ENCODE measurements around the gene ACAP3.

Gene ACAP3

GRCh38 chr1:1342584-1343115 lies 34.9 kb upstream of the ACAP3 start:
- H3K27me3 ChIP-seq (ENCODE audit: control insufficient read depth, insufficient read depth, low read length) = no peaks in the 10 kb centered on the region
- no peak overlapping the region for H3K9ac ChIP-seq (ENCODE audit: low read depth, low read length)
- peaks cover 2% of the 10 kb centered on the region; the same call in 1 of the 2 replicates for H3K4me1 ChIP-seq (ENCODE audit: control insufficient read depth, insufficient read depth, low read length)
- peaks cover 30% of the 10 kb centered on the region for H3K36me3 ChIP-seq (ENCODE audit: control insufficient read depth, insufficient read depth, low read length)
- no peaks in the 10 kb centered on the region for H3K9me3 ChIP-seq (ENCODE audit: control insufficient read depth, insufficient read depth, low read length)
- no peak overlapping the region for H3K27ac ChIP-seq (ENCODE audit: low read depth, low read length)
- H3K4me3 ChIP-seq (ENCODE audit: low read depth, low read length) = no peak overlapping the region

- H3K4me1 ChIP-seq (ENCODE audit: control insufficient read depth, insufficient read depth, low read length) = no peaks in the 10 kb centered on the region
- H3K9ac ChIP-seq (ENCODE audit: low read depth, low read length) = no peak overlapping the region
- H3K36me3 ChIP-seq (ENCODE audit: control insufficient read depth, insufficient read depth, low read length) = peaks cover 33% of the 10 kb centered on the region
- H3K27ac ChIP-seq (ENCODE audit: low read depth, low read length) = no peak overlapping the region
- no peak overlapping the region for H3K4me3 ChIP-seq (ENCODE audit: low read depth, low read length)
- H3K9me3 ChIP-seq (ENCODE audit: control insufficient read depth, insufficient read depth, low read length) = no peaks in the 10 kb centered on the region
- H3K27me3 ChIP-seq (ENCODE audit: control insufficient read depth, insufficient read depth, low read length) = no peaks in the 10 kb centered on the region
These were observed 34.4 kb upstream of the ACAP3 start for GRCh38 chr1:1342061-1342562.

GRCh38 chr1:1341549-1342021 lies 33.9 kb upstream of the ACAP3 start:
- H3K4me1 ChIP-seq (ENCODE audit: control insufficient read depth, insufficient read depth, low read length) = no peaks in the 10 kb centered on the region
- H3K9me3 ChIP-seq (ENCODE audit: control insufficient read depth, insufficient read depth, low read length) = no peaks in the 10 kb centered on the region
- no peak overlapping the region for H3K9ac ChIP-seq (ENCODE audit: low read depth, low read length)
- peaks cover 33% of the 10 kb centered on the region for H3K36me3 ChIP-seq (ENCODE audit: control insufficient read depth, insufficient read depth, low read length)
- H3K4me3 ChIP-seq (ENCODE audit: low read depth, low read length) = no peak overlapping the region
- no peak overlapping the region for H3K27ac ChIP-seq (ENCODE audit: low read depth, low read length)
- no peaks in the 10 kb centered on the region for H3K27me3 ChIP-seq (ENCODE audit: control insufficient read depth, insufficient read depth, low read length)

GRCh38 chr1:1340791-1341548 lies 33.2 kb upstream of the ACAP3 start:
- no peaks in the 10 kb centered on the region for H3K4me1 ChIP-seq (ENCODE audit: control insufficient read depth, insufficient read depth, low read length)
- H3K36me3 ChIP-seq (ENCODE audit: control insufficient read depth, insufficient read depth, low read length) = peaks cover 33% of the 10 kb centered on the region
- H3K27me3 ChIP-seq (ENCODE audit: control insufficient read depth, insufficient read depth, low read length) = no peaks in the 10 kb centered on the region
- no peak overlapping the region for H3K27ac ChIP-seq (ENCODE audit: low read depth, low read length)
- no peaks in the 10 kb centered on the region for H3K9me3 ChIP-seq (ENCODE audit: control insufficient read depth, insufficient read depth, low read length)
- no peak overlapping the region for H3K4me3 ChIP-seq (ENCODE audit: low read depth, low read length)
- no peak overlapping the region for H3K9ac ChIP-seq (ENCODE audit: low read depth, low read length)

- Histone ChIP-seq H3K36me3 (ENCODE audit: control insufficient read depth, insufficient read depth, low read length) (peaks cover 33% of the 10 kb centered on the region), H3K4me1 (ENCODE audit: control insufficient read depth, insufficient read depth, low read length) (no peaks in the 10 kb centered on the region), H3K27ac (ENCODE audit: low read depth, low read length) (no peak overlapping the region), H3K9ac (ENCODE audit: low read depth, low read length) (no peak overlapping the region), H3K9me3 (ENCODE audit: control insufficient read depth, insufficient read depth, low read length) (no peaks in the 10 kb centered on the region), H3K4me3 (ENCODE audit: low read depth, low read length) (no peak overlapping the region), H3K27me3 (ENCODE audit: control insufficient read depth, insufficient read depth, low read length) (no peaks in the 10 kb centered on the region)
These were observed 32.5 kb upstream of the ACAP3 start for GRCh38 chr1:1340185-1340584.

- no peak overlapping the region for H3K4me3 ChIP-seq (ENCODE audit: low read depth, low read length)
- H3K36me3 ChIP-seq (ENCODE audit: control insufficient read depth, insufficient read depth, low read length) = peaks cover 33% of the 10 kb centered on the region
- no peaks in the 10 kb centered on the region for H3K27me3 ChIP-seq (ENCODE audit: control insufficient read depth, insufficient read depth, low read length)
- no peaks in the 10 kb centered on the region for H3K4me1 ChIP-seq (ENCODE audit: control insufficient read depth, insufficient read depth, low read length)
- H3K9ac ChIP-seq (ENCODE audit: low read depth, low read length) = no peak overlapping the region
- H3K9me3 ChIP-seq (ENCODE audit: control insufficient read depth, insufficient read depth, low read length) = no peaks in the 10 kb centered on the region
- no peak overlapping the region for H3K27ac ChIP-seq (ENCODE audit: low read depth, low read length)
These were observed 30.5 kb upstream of the ACAP3 start for GRCh38 chr1:1338278-1338677.

- no peaks in the 10 kb centered on the region for H3K9me3 ChIP-seq (ENCODE audit: control insufficient read depth, insufficient read depth, low read length)
- H3K4me1 ChIP-seq (ENCODE audit: control insufficient read depth, insufficient read depth, low read length) = no peaks in the 10 kb centered on the region
- no peak overlapping the region for H3K4me3 ChIP-seq (ENCODE audit: low read depth, low read length)
- H3K36me3 ChIP-seq (ENCODE audit: control insufficient read depth, insufficient read depth, low read length) = peaks cover 33% of the 10 kb centered on the region
- no peak overlapping the region for H3K9ac ChIP-seq (ENCODE audit: low read depth, low read length)
- H3K27ac ChIP-seq (ENCODE audit: low read depth, low read length) = no peak overlapping the region
- H3K27me3 ChIP-seq (ENCODE audit: control insufficient read depth, insufficient read depth, low read length) = no peaks in the 10 kb centered on the region
These were observed 30.0 kb upstream of the ACAP3 start for GRCh38 chr1:1337793-1338147.

- no peaks in the 10 kb centered on the region for H3K9me3 ChIP-seq (ENCODE audit: control insufficient read depth, insufficient read depth, low read length)
- no peaks in the 10 kb centered on the region for H3K4me1 ChIP-seq (ENCODE audit: control insufficient read depth, insufficient read depth, low read length)
- no peaks in the 10 kb centered on the region for H3K27me3 ChIP-seq (ENCODE audit: control insufficient read depth, insufficient read depth, low read length)
- H3K4me3 ChIP-seq (ENCODE audit: low read depth, low read length) = no peak overlapping the region
- no peak overlapping the region for H3K9ac ChIP-seq (ENCODE audit: low read depth, low read length)
- H3K27ac ChIP-seq (ENCODE audit: low read depth, low read length) = no peak overlapping the region
- H3K36me3 ChIP-seq (ENCODE audit: control insufficient read depth, insufficient read depth, low read length) = peaks cover 33% of the 10 kb centered on the region
These were observed 29.4 kb upstream of the ACAP3 start for GRCh38 chr1:1336931-1337792.

- H3K9ac ChIP-seq (ENCODE audit: low read depth, low read length) = no peak overlapping the region
- H3K36me3 ChIP-seq (ENCODE audit: control insufficient read depth, insufficient read depth, low read length) = peaks cover 31% of the 10 kb centered on the region
- no peaks in the 10 kb centered on the region for H3K9me3 ChIP-seq (ENCODE audit: control insufficient read depth, insufficient read depth, low read length)
- no peak overlapping the region for H3K4me3 ChIP-seq (ENCODE audit: low read depth, low read length)
- no peaks in the 10 kb centered on the region for H3K27me3 ChIP-seq (ENCODE audit: control insufficient read depth, insufficient read depth, low read length)
- no peak overlapping the region for H3K27ac ChIP-seq (ENCODE audit: low read depth, low read length)
- no peaks in the 10 kb centered on the region for H3K4me1 ChIP-seq (ENCODE audit: control insufficient read depth, insufficient read depth, low read length)
These were observed 28.7 kb upstream of the ACAP3 start for GRCh38 chr1:1336446-1336845.

GRCh38 chr1:1335792-1336248 lies 28.1 kb upstream of the ACAP3 start:
- Histone ChIP-seq H3K4me1 (ENCODE audit: control insufficient read depth, insufficient read depth, low read length) (no peaks in the 10 kb centered on the region), H3K9ac (ENCODE audit: low read depth, low read length) (no peak overlapping the region), H3K27ac (ENCODE audit: low read depth, low read length) (no peak overlapping the region), H3K9me3 (ENCODE audit: control insufficient read depth, insufficient read depth, low read length) (no peaks in the 10 kb centered on the region), H3K4me3 (ENCODE audit: low read depth, low read length) (no peak overlapping the region), H3K27me3 (ENCODE audit: control insufficient read depth, insufficient read depth, low read length) (no peaks in the 10 kb centered on the region), H3K36me3 (ENCODE audit: control insufficient read depth, insufficient read depth, low read length) (peaks cover 25% of the 10 kb centered on the region)

GRCh38 chr1:1335283-1335682 lies 27.6 kb upstream of the ACAP3 start:
- Histone ChIP-seq H3K9me3 (ENCODE audit: control insufficient read depth, insufficient read depth, low read length) (no peaks in the 10 kb centered on the region), H3K27ac (ENCODE audit: low read depth, low read length) (no peak overlapping the region), H3K4me3 (ENCODE audit: low read depth, low read length) (no peak overlapping the region), H3K4me1 (ENCODE audit: control insufficient read depth, insufficient read depth, low read length) (no peaks in the 10 kb centered on the region), H3K36me3 (ENCODE audit: control insufficient read depth, insufficient read depth, low read length) (peaks cover 19% of the 10 kb centered on the region), H3K27me3 (ENCODE audit: control insufficient read depth, insufficient read depth, low read length) (no peaks in the 10 kb centered on the region), H3K9ac (ENCODE audit: low read depth, low read length) (no peak overlapping the region)

Measured in HUES48 (cell line).